RCC 7860 (cell line): ENCODE data around the gene ZBTB16.

Source experiments
- DNase-seq: peaks from one replicate; pipeline ENCODE4 v3.0.0-alpha.2; 2015; ENCODE audit warnings: low spot score
- FAIRE-seq: peaks from 2 replicates; lab custom pipeline; 2012; peaks lifted over from hg19 to GRCh38; lab: Jason Lieb, UNC

The ZBTB16 gene

GRCh38 chr11:114099392-114100178, 40.1 kb downstream of the ZBTB16 start:
- FAIRE-seq (no peak), DNase-seq (no peak)

- FAIRE-seq (no peak), DNase-seq (no peak)
Measured at GRCh38 chr11:114102993-114103896, 43.7 kb downstream of the ZBTB16 start.

- no peak for DNase-seq
- FAIRE-seq, result no peak
Measured at GRCh38 chr11:114105611-114106010, 46.1 kb downstream of the ZBTB16 start.

GRCh38 chr11:114106047-114106446, 46.5 kb downstream of the ZBTB16 start:
- FAIRE-seq, result no peak

GRCh38 chr11:114106986-114107385, 47.5 kb downstream of the ZBTB16 start:
- no peak for FAIRE-seq
- DNase-seq, result no peak

More at GRCh38 chr11:114106047-114106446, 46.5 kb downstream of the ZBTB16 start:
- DNase-seq, result no peak

- DNase-seq, result no peak
- FAIRE-seq, result no peak
Measured at GRCh38 chr11:114108501-114109205, 49.1 kb downstream of the ZBTB16 start.

- FAIRE-seq (no peak), DNase-seq (no peak)
Measured at GRCh38 chr11:114109206-114110090, 49.9 kb downstream of the ZBTB16 start.

- FAIRE-seq (no peak), DNase-seq (no peak)
Measured at GRCh38 chr11:114110123-114110522, 50.6 kb downstream of the ZBTB16 start.

- FAIRE-seq (no peak), DNase-seq (no peak)
Measured at GRCh38 chr11:114110952-114111947, 51.7 kb downstream of the ZBTB16 start.

- DNase-seq (no peak), FAIRE-seq (no peak)
Measured at GRCh38 chr11:114115451-114115928, 56.0 kb downstream of the ZBTB16 start.

GRCh38 chr11:114116357-114116756, 56.8 kb downstream of the ZBTB16 start:
- FAIRE-seq (no peak), DNase-seq (no peak)

GRCh38 chr11:114116800-114117199, 57.3 kb downstream of the ZBTB16 start:
- no peak for FAIRE-seq
- no peak for DNase-seq

GRCh38 chr11:114120606-114121005, 61.1 kb downstream of the ZBTB16 start:
- FAIRE-seq, result no peak
- no peak for DNase-seq

- DNase-seq (no peak), FAIRE-seq (no peak)
Measured at GRCh38 chr11:114121138-114121537, 61.6 kb downstream of the ZBTB16 start.

- DNase-seq (no peak), FAIRE-seq (no peak)
Measured at GRCh38 chr11:114121804-114122504, 62.4 kb downstream of the ZBTB16 start.

GRCh38 chr11:114122686-114123085, 63.2 kb downstream of the ZBTB16 start:
- DNase-seq (no peak), FAIRE-seq (no peak)

GRCh38 chr11:114123692-114124330, 64.3 kb downstream of the ZBTB16 start:
- no peak for FAIRE-seq

More at GRCh38 chr11:114123692-114124330, 64.3 kb downstream of the ZBTB16 start:
- no peak for DNase-seq
